Measurements from ENCODE around the gene WFIKKN2. TPM values are rescaled to one million over a fixed set of nuclear protein-coding genes. Genes with fewer than 3 reads are reported as not detected.

The WFIKKN2 gene
- total and polyA plus RNA-seq, 10 of the 15 experiments (the other 5 are each of a cell fraction or from before 2014, with no cell fraction given) = 0.06 TPM; not detected in 9

DNA sequence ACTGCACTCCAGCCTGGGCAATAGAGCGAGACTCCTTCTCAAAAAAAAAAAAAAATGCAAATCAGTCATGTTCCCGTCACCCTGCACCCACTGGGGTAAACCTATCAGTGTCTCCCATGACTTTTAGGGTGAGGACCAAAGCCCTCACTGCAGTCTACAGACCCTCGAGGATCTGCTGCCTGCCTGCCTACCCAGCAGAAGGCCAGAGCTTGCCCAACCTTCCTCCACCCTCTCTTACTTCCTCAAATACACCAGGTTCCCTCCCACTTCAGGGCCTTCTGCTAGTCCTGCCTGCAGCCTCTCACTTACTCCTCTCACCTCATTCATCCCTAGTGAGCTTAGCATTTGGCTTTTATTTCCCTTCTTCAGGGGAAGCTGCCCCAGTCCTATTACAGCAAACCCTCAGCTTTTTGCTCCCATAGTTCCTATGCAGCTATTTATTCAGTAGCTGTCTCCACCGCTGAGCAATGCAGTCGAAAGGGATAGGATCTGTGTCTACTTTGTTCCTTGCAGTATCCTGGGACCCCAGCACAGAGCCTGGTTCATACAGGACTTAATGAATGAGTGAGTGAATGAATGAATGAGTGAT is 48.6 kb downstream of the WFIKKN2 start (continued):
- TF ChIP-seq, protein P1, sequence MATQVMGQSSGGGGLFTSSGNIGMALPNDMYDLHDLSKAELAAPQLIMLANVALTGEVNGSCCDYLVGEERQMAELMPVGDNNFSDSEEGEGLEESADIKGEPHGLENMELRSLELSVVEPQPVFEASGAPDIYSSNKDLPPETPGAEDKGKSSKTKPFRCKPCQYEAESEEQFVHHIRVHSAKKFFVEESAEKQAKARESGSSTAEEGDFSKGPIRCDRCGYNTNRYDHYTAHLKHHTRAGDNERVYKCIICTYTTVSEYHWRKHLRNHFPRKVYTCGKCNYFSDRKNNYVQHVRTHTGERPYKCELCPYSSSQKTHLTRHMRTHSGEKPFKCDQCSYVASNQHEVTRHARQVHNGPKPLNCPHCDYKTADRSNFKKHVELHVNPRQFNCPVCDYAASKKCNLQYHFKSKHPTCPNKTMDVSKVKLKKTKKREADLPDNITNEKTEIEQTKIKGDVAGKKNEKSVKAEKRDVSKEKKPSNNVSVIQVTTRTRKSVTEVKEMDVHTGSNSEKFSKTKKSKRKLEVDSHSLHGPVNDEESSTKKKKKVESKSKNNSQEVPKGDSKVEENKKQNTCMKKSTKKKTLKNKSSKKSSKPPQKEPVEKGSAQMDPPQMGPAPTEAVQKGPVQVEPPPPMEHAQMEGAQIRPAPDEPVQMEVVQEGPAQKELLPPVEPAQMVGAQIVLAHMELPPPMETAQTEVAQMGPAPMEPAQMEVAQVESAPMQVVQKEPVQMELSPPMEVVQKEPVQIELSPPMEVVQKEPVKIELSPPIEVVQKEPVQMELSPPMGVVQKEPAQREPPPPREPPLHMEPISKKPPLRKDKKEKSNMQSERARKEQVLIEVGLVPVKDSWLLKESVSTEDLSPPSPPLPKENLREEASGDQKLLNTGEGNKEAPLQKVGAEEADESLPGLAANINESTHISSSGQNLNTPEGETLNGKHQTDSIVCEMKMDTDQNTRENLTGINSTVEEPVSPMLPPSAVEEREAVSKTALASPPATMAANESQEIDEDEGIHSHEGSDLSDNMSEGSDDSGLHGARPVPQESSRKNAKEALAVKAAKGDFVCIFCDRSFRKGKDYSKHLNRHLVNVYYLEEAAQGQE (IDR thresholded peaks at IDR 0.05; ENCODE audit: low read depth, low read length) = no peak
- no peak for TF ChIP-seq EP300 (IDR thresholded peaks at IDR 0.05; ENCODE audit: borderline replicate concordance in 1 of 2, control insufficient read depth in 1 of 2, low read depth in 2 of 2, low read length in 2 of 2)
- TF ChIP-seq RFX5 (IDR thresholded peaks at IDR 0.05; ENCODE audit: low read depth, low read length) = no peak

DNA sequence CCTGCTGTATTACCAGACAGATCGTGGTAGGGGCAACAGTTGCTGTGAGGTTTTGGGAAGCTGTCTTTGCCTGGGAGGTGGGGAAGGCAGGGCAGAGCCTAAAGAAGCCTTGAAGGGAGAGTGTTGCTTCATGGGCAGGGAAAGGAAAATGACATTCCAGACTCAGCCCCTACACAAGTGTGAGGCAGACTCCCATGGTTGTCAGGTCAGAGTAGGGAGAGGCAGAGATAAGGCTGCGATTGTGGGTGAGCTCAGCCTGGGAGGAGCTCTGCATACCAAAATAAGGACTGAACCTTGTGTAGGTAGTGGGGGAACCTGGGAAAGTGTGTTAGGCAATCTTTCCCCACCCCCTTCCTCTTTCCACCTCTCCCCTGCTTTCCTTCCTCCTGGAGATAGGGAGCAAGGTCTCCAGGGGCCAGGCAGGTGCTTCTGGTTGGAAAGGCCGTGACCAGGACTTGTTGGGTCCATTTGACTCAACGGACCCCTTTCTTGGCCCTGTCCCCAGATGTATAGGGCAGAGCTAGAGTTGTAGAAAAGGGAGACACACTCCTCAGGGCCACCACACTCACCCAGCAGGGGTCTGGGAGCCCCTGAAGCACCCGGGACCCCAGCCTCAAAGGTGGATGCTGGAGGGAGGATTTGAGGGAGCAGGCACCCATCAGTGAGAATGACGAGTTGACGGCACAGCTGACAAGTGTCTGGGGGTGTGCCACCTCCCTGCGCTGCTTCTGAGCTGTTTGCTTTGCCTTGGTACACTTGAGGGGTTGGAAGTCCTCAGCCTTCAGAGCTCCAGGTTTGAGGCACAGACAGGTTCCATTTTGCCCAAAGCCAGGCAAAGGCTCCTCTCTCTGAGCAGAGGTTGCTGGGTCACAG is 49.3 kb downstream of the WFIKKN2 start:
- no peaks in the 10 kb centered on the region; the same call in 2 of the 3 replicates for H3K9me3 ChIP-seq (replicated peaks; ENCODE audit: control insufficient read depth, insufficient read depth, low read length)
- H2AFZ ChIP-seq (ENCODE audit: control insufficient read depth, low read depth, low read length) = no peak overlapping the region
- 67% methylated on average over 8 of the region's 8 CpGs for WGBS (ENCODE audit: insufficient coverage, insufficient replicate concordance, low lambda C conversion rate, missing lambda C conversion rate)
- H3K9ac ChIP-seq (ENCODE audit: control insufficient read depth, insufficient read depth, low read length) = no peak overlapping the region
- no TSS peak for BruUV-seq (replicated peaks)
- POLR2A ChIA-PET = interaction anchor here (0.6 kb wide), 1 partner anchor 155 kb away, joined by 3 read pairs; no protein-coding TSS in a partner anchor
- H3K36me3 ChIP-seq (ENCODE audit: control insufficient read depth in 2 of 2, insufficient read depth in 2 of 2, low read length in 1 of 2) = no peaks in the 10 kb centered on the region
- H3K4me3 ChIP-seq = no peak overlapping the region
- SMC1A ChIA-PET (ENCODE audit: uncharacterized antibody, unreplicated experiment) = interaction anchor here (1.5 kb wide), 1 partner anchor 12 kb away, joined by 6 read pairs; no protein-coding TSS in a partner anchor
- RAD21 ChIA-PET (ENCODE audit: unreplicated experiment) = no interaction called here
- ATAC-seq (no peak), DNase-seq (ENCODE audit: low read depth, low spot score) (no peak), FAIRE-seq (no peak)
- intact Hi-C loops (cut with micrococcal nuclease; ENCODE audit: unreplicated experiment) = no loop called here
- no peaks in the 10 kb centered on the region for H3K27me3 ChIP-seq (replicated peaks in 1 of 2; ENCODE audit: control insufficient read depth in 2 of 2, insufficient read depth in 2 of 2, low read length in 1 of 2)
- H3K27ac ChIP-seq (ENCODE audit: control insufficient read depth, insufficient read depth) = no peak overlapping the region
- H3K79me2 ChIP-seq (ENCODE audit: control insufficient read depth, insufficient read depth, low read length) = no peaks in the 10 kb centered on the region
- peaks cover 2% of the 10 kb centered on the region; the same call in 1 of the 2 replicates for H4K20me1 ChIP-seq (ENCODE audit: control insufficient read depth, insufficient read depth)
- H3K4me1 ChIP-seq (ENCODE audit: control insufficient read depth, insufficient read depth, low read length) = peaks cover 3% of the 10 kb centered on the region; the same call in 1 of the 2 replicates
- no peak overlapping the region for H3K4me2 ChIP-seq (ENCODE audit: control insufficient read depth, insufficient read depth)
- CTCF ChIA-PET = interaction anchor here (0.9 to 1.5 kb wide), 3 partner anchors 21 to 34 kb away, joined by 3 to 6 read pairs (median 3); no protein-coding TSS in a partner anchor
- in situ Hi-C loops (cut with MboI) = no loop called here
- no peak for TF ChIP-seq ZZZ3 (IDR thresholded peaks at IDR 0.05; ENCODE audit: control insufficient read depth, insufficient read length, low read depth)
- no peak for TF ChIP-seq EP300 (IDR thresholded peaks at IDR 0.05; ENCODE audit: borderline replicate concordance in 1 of 2, control insufficient read depth in 1 of 2, low read depth in 2 of 2, low read length in 2 of 2)
- TF ChIP-seq FOS (IDR thresholded peaks at IDR 0.05; ENCODE audit: borderline replicate concordance, extremely low read depth, insufficient read length) = no peak
- TF ChIP-seq NR2C1 (IDR thresholded peaks at IDR 0.05) = no peak
- no peak for TF ChIP-seq POLR2AphosphoS5 (IDR thresholded peaks at IDR 0.05; ENCODE audit: low read length)
- TF ChIP-seq JUND (IDR thresholded peaks at IDR 0.05; ENCODE audit: low read depth, low read length) = no peak
- no peak for TF ChIP-seq TARDBP (IDR thresholded peaks at IDR 0.05; ENCODE audit: borderline replicate concordance)
- TF ChIP-seq, protein P2, sequence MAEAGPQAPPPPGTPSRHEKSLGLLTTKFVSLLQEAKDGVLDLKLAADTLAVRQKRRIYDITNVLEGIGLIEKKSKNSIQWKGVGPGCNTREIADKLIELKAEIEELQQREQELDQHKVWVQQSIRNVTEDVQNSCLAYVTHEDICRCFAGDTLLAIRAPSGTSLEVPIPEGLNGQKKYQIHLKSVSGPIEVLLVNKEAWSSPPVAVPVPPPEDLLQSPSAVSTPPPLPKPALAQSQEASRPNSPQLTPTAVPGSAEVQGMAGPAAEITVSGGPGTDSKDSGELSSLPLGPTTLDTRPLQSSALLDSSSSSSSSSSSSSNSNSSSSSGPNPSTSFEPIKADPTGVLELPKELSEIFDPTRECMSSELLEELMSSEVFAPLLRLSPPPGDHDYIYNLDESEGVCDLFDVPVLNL (IDR thresholded peaks at IDR 0.05; ENCODE audit: low read depth, low read length) = no peak
- TF ChIP-seq, protein P1 (IDR thresholded peaks at IDR 0.05; ENCODE audit: low read depth, low read length) = no peak

Data from GM12878 (cell line).